SKM-1 treated with dmso at 0.1 percent for 144 hours (cell line): ENCODE data around the gene CYP2A13.
A peak's percentile ranks its signal among the peaks of the same experiment; 100 is the strongest.
"Not testable (repeated sequence)": the region's sequence is repeated elsewhere in the genome, so short reads cannot be mapped to it uniquely, and the experiment has no call there.

Source experiments
- DNase-seq: peaks from one replicate; lab custom pipeline; 2025; ENCODE audit not compliant: unreplicated experiment; lab: John Stamatoyannopoulos, UW

CYP2A13 gene

GRCh38 chr19:41116261-41116660 is 28.0 kb downstream of the CYP2A13 start:
- no peak for DNase-seq

- DNase-seq, result not testable (repeated sequence)
Measured at GRCh38 chr19:41120929-41121911, 33.0 kb downstream of the CYP2A13 start.

- not testable (repeated sequence) for DNase-seq
Measured at GRCh38 chr19:41122846-41123245, 34.6 kb downstream of the CYP2A13 start.

- DNase-seq, result no peak
Measured at GRCh38 chr19:41123716-41124294, 35.6 kb downstream of the CYP2A13 start.

- not testable (repeated sequence) for DNase-seq
Measured at GRCh38 chr19:41126765-41127203, 38.5 kb downstream of the CYP2A13 start.

GRCh38 chr19:41127362-41127761 is 39.1 kb downstream of the CYP2A13 start:
- DNase-seq, result not testable (repeated sequence)

- DNase-seq, result not testable (repeated sequence)
Measured at GRCh38 chr19:41127801-41128300, 39.6 kb downstream of the CYP2A13 start.

- DNase-seq, result no peak
Measured at GRCh38 chr19:41128692-41129091, 40.4 kb downstream of the CYP2A13 start.

GRCh38 chr19:41131186-41131585 is 42.9 kb downstream of the CYP2A13 start:
- no peak for DNase-seq

GRCh38 chr19:41133260-41133659 is 45.0 kb downstream of the CYP2A13 start:
- no peak for DNase-seq

- DNase-seq, result no peak
Measured at GRCh38 chr19:41134616-41135015, 46.4 kb downstream of the CYP2A13 start.

- DNase-seq, result not testable (repeated sequence)
Measured at GRCh38 chr19:41135390-41136384, 47.4 kb downstream of the CYP2A13 start.

- no peak for DNase-seq
Measured at GRCh38 chr19:41136636-41137455, 48.6 kb downstream of the CYP2A13 start.

GRCh38 chr19:41144403-41144802 is 56.2 kb downstream of the CYP2A13 start:
- DNase-seq, result peak; percentile 65
